Astrocyte (in vitro differentiated cells and primary cell): ENCODE results near the gene KCNMA1.

Experiments used
- EZH2 ChIP-seq: IDR thresholded peaks from 2 replicates; pipeline ENCODE4 v1.6.1; 2012; ENCODE audit warnings: mild to moderate bottlenecking, low read length, inconsistent platforms; ENCODE audit not compliant: insufficient read depth
- TF ChIP-seq, protein P1 (sequence below): IDR thresholded peaks from 2 replicates; pipeline ENCODE4 v1.5.1; 2011; ENCODE audit warnings: low read depth, mild to moderate bottlenecking, inconsistent platforms, low read length, moderate library complexity; ENCODE audit not compliant: insufficient read depth

- no peak for TF ChIP-seq EZH2
- TF ChIP-seq, protein P1, sequence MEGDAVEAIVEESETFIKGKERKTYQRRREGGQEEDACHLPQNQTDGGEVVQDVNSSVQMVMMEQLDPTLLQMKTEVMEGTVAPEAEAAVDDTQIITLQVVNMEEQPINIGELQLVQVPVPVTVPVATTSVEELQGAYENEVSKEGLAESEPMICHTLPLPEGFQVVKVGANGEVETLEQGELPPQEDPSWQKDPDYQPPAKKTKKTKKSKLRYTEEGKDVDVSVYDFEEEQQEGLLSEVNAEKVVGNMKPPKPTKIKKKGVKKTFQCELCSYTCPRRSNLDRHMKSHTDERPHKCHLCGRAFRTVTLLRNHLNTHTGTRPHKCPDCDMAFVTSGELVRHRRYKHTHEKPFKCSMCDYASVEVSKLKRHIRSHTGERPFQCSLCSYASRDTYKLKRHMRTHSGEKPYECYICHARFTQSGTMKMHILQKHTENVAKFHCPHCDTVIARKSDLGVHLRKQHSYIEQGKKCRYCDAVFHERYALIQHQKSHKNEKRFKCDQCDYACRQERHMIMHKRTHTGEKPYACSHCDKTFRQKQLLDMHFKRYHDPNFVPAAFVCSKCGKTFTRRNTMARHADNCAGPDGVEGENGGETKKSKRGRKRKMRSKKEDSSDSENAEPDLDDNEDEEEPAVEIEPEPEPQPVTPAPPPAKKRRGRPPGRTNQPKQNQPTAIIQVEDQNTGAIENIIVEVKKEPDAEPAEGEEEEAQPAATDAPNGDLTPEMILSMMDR = no peak
These were observed 502.1 kb downstream of the KCNMA1 start for GRCh38 chr10:77135555-77135954.
